GM19025 (cell line): ENCODE data around the gene IL17RD.
A peak's percentile ranks its signal among the peaks of the same experiment; 100 is the strongest.

Source experiments
- ATAC-seq: cut with Tn5 transposase; IDR thresholded peaks from one replicate; pipeline ENCODE4 v1.9.1; 2021; ENCODE audit warnings: mild to moderate bottlenecking, low read depth, moderate library complexity; ENCODE audit not compliant: unreplicated experiment

The IL17RD gene

DNA sequence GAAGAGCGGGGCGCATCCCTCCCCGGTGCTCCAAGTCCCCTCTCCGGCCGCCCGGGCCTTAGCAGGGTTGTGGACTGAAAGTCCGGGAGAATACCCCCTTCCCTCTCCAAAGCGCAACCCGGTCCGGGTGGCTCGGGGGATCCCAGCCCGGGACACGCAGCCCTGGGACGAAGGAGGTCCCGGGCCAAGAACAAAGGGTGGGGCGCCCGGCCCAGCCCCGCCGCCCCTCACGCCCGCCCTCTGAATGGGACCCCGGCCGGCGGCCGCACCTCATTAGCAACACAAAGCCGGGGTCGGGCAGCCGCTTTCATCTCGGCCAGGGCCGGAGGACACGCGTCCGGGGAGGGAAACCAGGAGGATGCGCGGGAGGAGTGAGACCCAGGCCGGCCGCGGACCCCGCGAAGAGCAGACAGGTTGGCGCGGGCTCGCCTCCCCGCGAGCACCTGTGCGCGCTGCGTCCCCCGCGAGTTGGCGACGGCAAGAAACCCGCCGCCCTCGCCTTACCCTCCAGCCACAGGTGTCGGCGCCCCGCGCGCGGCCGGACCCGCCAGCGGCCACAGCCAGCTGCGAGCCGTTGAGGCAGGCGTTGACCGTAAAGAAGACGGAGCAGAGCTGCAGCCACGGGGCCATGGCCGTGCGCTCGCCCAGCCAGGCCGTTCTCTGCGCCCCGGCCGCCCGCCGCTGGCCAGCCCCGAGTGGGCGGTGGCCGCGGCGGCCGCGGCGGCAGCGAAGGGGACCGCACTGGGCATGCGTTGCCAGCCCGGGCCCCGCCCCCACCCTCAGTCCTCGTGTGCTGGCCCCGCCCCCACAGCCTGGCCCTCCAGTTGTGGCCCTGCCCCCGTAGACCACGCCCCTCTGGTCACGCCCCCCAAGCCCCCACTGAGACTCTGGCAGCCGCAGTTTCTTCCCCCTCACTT lies at the start of gene IL17RD:
IL17RD (minus strand) TSS at position 697 of the 917 bp plus-strand sequence; CDS start at position 630, 67 bp downstream.
- ATAC-seq: peak; percentile 46

DNA sequence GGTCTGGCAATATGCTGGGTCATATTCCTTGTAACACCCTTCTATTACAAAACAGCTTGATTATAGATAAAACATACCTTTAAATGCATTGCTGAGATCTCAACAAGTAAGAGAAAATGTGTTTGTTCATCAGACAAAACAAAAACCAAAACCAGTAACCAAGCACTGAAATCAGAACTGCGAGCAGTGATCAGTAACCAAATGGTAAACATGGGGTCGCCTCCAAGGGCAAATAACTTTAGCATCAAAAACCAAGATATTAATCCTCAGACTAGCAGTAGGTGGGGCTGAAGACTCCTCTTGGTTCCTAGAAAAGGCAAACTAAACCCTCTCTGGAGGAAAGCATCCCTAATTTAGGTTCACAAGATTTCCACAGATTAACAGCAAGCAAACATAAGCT lies 41.3 kb upstream of the IL17RD start:
- ATAC-seq: no peak

DNA sequence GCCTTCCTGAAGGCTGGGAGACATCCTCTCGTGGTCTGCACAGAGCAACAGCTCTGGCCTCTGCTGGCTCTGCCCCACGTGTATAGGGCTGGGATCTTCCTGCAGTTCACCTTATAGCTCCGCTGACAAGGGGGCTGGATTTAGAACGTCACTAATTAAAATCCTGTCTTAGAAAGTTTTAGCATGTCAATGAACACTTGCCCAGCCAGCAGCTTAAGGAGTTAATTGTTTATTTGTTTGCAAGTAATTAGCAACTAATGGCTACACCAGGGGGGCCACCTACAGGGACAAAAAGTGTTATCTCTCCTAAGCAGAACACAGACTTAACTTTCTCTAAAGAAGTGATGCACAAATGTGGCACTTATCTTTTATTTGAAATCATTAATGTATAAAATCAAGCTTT lies 34.7 kb upstream of the IL17RD start, which contains the start of gene HESX1:
HESX1 (minus strand) TSS at position 84 of the 403 bp plus-strand sequence; CDS start at position 24, 60 bp downstream.
- ATAC-seq: no peak

DNA sequence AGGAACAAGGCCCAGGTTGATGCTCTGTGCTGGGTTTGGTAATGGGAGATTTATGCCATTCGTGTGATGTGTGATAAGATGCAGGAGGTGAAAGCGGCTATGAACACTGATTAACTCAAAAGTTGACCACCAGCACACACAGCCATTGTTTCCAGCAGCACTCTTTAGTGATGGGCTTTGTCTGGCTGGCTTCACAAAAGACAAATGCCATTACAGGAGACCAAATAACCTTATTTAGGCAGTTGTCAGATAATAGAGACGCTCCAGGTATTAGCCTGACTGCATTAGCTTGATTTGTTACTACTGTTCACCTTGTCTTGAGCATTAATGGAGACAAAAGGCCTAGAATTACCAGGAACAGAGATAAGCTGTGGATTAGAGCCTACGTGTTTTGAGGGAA lies 29.5 kb upstream of the IL17RD start:
- no peak for ATAC-seq

DNA sequence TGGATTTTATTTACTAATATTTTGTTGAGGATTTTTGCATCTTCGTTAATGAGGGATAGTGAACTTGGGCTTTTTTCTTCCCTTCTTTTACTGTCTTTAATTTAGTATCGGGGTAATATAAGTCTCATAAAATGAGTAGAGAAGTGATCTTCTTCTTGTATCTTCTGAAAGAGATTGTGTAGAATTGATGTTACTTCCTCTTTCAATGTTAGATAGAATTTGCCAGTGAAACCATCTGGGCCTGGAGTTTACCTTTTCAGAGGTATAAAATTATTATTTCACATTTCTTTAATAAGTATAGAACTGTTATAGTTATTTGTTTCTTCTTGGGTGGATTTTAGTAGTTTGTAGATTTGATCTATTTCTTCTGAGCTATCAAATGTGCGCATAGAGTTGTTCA lies 26.9 kb upstream of the IL17RD start:
- no peak for ATAC-seq

DNA sequence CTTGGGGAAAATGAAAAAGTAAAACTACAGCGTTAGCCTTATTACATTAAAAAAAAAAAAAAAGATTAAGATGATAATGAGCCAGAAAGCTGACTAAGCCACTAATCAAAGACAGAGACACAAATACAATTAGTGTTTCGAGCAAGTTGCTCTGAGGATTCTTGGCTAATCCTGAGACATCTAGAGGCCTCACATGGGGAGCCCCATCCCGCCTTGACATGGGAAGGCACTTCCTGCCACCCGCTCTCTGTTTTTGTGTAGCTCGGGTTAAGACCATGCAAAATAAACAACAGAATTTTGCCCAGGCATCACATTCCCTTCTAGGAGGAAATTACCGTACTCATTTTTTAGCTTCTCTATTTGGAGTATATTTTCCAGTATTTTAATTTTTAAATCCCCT lies 19.4 kb upstream of the IL17RD start:
- ATAC-seq: no peak

DNA sequence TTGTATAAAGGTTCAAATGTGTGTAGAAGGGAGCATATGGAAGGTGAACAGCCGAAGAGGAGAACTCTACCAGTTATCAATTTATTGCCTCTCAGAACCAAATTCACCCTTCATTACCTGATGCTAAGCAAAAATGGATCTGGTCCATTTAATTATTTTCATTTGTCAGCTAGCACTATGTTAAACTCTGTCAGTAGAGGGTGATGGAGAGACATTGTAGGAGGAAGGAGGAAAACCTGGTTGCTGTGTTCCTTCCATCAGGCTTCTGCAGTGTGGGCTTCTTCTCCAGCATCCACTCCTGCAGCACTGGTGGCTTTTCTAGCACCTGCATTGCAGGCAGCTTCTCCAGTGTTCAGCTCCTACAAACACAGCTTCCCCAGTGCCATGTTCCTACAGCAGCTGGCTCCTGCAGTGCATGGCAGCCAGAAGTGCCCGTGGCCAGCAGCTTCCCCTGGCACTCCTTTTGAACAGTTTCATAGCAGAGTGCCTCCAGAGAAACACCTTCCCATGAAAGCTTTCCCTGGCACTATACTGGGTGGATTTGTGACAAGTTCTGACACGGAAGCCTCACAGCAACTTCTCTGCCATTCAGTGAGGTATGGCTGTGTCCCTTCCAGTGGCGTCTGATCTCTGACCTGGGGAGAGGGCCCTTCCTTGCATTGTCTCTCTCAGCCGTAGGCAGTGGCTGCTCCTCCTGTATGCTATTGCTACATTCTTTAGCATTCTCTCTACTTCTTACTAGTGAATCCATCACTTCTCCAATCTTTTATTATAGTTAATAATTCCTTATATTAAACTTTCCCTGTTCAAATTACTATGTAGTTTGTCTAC lies 14.6 kb upstream of the IL17RD start:
- no peak for ATAC-seq

DNA sequence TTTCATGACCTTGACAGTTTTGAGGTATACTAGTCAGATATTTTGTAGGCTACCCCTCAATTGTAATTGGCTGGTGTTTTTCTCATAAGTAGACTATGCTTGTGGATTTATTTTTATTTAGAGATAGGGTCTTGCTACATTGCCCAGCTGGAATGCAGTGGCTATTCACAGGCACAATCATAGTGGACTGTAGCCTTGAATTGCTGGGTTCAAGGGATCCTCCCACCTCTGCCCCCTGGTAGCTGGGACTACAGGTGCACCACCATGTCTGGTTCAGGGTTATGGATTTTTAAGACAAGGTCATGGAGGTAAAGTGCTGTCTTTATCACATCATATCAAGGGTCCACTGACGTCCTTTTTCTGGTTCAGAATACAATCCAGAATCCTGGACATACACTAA lies 10.9 kb upstream of the IL17RD start:
- ATAC-seq: no peak

DNA sequence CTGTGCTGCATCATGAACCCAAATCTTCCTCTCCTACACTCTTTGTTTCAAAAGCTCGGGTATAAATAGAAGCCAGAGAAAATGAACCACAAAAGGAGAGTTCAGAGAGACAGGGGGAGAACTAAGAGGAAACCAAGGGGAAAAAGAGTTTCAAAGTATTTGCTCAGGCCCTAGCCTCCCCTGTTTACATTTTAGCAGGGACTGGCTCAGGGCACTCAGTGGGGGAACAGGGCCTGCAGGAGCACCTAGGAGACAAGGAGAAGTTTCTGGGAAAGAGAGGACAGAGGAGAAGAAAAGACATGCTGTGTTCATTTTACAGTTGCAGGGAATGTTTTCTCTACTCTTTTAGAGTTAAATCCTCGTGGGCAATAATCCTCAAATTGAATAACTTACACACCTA lies 8.5 kb upstream of the IL17RD start:
- no peak for ATAC-seq

DNA sequence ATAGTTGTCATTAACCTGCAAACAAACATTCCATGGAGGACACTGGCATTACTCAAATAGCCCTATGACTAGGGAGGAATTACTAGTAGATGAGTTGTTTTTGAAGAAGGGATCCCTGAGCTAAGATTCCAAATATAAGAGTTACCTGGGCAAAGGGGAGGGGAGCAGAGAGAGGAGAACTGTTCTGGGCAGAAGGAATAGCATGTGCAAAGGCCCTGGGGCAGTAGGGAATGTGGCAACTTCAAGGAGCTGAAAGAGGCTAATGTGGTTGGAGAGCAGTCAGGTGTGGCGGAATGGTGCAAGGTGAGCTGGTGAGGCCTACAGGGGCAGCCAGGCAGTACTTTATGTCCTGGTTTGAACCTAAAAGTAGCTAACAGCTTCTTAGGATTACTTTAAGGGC lies 5.8 kb upstream of the IL17RD start:
- ATAC-seq: no peak

DNA sequence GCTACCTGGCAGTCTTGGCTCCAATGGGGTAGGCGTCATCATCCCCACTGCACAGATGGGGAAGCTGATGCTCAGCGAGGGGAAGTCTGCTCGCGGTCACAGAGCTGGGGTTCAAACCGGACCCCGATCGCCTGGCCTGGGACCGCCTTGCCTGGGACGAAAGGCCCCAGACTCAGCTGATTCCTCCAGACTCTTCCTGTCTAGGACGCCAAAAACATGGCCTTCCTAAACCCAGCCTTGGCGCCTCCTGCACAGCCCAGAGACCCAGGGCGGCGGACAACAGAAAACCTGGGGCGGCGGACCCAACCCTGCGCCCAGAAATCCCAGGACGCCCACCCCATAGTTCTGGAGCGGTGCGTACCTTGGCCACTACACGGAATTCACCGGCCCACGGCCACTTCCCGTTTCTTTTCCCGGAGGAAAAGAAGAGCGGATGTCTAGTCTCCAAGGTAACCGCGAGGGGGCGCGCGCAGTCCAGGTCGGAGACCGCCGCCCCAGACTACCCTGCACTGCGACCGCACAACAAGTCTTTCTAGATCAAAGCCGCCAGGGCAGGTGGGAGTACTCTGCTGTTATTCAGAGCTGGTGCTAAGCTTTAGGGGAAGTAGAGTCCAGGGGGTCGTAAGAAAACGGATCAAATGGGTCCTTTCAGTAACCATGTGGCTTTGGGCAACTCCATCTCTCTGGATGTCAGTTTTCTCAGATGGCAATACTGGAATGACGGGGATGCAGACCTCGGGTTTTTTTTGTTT lies 4.9 kb upstream of the IL17RD start:
- peak; percentile 66 for ATAC-seq

DNA sequence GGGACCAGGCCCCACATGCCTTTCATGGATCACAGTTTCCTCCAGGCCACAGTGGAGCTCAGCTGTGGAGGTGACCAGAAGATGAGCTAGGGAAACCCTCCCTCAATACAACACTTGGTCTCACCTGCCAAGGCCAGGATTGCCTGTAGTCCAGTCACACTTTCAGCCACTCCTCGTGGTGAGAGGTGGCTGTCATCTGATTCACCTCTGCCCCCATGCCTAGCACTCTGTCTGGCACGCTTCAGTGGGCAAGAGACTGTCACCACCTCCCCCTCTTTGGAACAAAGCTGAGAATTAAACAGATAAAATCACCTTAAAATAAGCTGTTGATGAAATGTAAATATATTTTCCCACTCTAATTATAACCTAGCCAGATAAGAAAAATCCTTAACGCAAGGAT lies 4.0 kb upstream of the IL17RD start:
- no peak for ATAC-seq

DNA sequence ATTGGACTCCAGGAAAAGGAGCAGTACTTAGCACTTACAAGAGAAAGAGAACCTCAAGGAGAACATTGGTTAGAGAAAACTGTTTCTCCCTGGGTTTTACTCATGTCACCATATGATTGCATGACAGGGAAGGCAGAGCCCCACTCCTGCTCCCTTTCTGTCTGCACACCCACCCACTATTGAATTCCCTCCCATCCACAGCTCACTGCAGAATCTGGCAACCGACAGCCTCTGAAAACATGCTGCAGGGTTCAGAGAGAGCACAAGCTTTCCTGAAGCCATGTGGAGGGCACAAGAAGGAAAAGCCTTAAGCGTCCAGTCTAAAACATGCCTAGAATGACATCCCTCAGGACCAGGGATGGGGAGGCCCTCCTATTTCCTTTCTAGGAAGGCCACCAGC lies 3.0 kb upstream of the IL17RD start:
- no peak for ATAC-seq

DNA sequence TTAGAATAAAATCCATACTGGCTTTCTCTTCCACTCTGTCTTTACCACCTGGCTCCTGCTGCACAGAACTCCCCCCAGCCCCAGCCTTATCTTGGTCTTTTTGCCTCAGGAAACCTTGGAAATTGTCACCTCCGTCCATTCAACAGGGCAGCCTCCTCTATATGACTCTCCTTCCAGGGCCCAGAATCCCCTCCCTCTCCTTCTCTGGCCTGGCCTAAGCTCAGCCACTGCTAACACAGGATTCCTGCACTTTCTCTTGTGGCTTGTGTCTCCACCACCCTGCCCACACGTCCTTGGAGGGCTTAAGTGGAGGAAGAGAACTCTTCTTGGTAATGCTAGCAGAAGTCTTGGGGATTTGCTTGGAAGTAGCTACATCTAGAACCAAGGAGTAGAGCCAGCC lies 1.5 kb upstream of the IL17RD start:
- no peak for ATAC-seq

DNA sequence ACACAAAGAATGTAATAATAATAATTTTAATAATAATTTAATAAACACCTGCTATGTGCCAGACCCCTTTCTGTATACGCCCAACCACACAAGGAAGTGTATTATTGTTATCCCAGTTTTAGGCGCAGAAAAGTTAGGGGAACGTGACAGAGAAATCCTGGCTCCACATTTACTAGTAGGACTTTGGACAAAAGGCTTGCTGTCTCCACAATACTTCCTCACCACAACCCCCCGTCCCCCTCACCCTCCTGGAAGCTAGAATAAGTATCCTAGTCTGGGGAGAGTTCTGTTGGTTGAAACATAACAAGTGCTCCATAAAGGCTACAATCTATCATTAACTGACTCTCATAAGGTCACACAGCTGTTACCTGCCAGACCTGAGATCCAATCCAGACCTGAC lies 488 bp upstream of the IL17RD start:
- no peak for ATAC-seq

DNA sequence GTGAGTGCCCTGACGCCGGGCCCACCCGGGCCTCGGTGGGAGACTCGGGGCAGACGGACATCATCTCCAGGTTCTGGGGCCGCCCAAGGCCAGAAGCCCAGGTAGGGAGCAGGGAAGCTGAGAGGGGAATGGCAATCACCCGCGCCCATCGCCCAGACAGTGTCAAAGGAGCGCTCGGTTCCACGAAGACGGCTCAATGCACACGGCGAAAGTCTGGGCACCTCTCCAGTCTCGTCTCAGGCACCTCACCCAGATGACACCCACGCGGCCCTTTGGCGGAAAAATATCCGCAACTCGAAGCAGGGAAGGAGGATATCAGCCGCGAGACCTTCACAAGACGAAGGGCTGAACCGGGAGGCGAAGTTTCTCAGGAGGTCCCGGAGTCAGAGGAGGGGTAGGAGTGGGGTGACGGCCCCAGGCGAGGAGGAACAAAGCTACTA lies 916 bp downstream of the IL17RD start:
- ATAC-seq: no peak

DNA sequence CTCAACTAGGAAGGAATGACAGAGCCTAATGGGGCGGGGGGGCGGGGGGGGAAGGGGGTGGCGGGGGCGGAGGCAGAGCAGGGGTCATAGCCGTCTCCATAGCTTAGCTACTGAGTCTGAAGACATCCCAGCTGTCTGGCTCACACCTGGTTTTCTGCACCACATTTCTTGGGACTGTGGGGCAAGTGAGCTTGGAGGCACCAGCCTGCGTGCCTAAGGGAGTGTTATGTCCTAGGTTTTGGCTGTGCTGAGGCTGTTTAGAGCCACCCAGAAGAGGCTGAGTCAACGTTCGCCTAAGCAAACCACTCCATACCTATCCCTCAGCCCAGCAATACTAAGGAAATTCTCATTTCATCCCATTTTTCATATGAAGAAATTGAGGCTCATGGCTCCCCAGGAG lies 1.4 kb downstream of the IL17RD start:
- no peak for ATAC-seq

DNA sequence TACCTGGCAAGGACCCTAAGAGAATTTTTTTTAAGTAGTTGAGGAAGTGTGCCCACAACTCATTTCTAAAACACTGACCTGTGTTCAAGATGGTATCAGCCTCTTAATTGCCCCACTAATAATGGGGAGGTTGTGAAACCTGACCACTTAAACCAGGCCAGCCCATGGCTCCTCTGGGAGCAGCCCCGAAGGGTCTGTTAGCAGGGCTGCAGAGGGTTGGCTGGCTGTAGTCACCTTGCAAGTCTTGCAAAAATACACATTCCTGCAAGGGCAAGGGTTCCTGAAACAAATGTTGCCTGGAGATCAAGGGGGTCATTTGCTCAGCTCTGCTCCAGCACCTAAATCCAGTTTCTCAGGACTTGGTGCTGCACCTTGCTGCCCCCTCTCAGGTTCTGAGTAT lies 3.2 kb downstream of the IL17RD start:
- ATAC-seq: no peak

DNA sequence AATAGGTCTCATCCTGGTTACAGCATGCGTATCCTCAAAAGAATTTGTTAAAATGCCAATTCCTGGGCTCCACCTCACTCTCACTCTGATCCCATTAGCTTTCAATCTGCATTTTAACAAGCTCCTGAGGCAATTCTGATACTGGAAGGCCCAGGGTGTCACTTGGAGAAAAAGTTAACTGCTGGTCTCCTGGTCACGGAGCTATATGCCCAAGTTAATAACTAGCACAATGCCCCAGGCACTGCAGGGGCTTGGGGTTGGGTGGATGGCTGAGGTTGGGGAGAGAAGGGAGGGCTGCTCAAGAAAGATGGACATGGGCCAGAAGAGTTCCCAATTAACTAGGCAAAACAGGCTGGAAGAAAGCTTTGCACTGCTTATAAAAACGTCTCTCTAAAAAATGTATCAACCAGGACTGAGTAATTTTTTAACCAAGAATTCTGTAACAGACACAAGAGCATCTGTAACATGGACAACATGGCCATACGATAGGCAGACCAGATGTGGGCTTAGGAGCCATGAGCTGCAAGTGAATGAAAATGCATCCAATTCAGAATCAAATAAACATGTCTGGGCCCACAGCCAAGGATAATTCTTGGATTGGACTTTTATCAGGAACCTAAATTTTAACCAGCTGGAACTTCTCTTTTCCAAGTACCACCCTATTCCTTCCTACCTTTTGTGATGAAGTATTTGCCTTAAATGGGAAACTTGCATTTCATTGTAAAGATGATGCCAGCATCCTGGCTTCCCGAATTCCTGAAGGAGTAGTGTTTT lies 4.2 kb downstream of the IL17RD start:
- ATAC-seq: no peak
